ENCODE results near the gene PPP1CA.

GRCh38 chr11:67445515-67445914, 43.9 kb upstream of the PPP1CA start:
- TF ChIP-seq POLR2AphosphoS5 (IDR thresholded peaks at IDR 0.05; ENCODE audit: low read depth, low read length) (no peak), REST (IDR thresholded peaks at IDR 0.05; ENCODE audit: insufficient read depth in 1 of 2, low read depth in 2 of 2, low read length in 2 of 2) (no peak), FOXP2 (optimal IDR thresholded peaks at IDR 0.05; ENCODE audit: borderline replicate concordance, extremely low read depth, extremely low read length, insufficient read depth) (no peak), SIN3A (IDR thresholded peaks at IDR 0.05; ENCODE audit: borderline replicate concordance, insufficient read depth, low read length) (no peak), TAF1 (IDR thresholded peaks at IDR 0.05; ENCODE audit: borderline replicate concordance, insufficient read depth, low read length) (no peak)

Measured in PFSK-1 (cell line).